Liver (tissue), 3 donors: ENCODE measurements around the gene SLC22A12.

Experiments used
- ATF3 ChIP-seq: IDR thresholded peaks from 2 replicates; pipeline ENCODE4 v1.6.1; 2016; ENCODE audit warnings: antibody characterized with exemption
- CTCF ChIP-seq: fragments of 150-350 bp; IDR thresholded peaks from 2 replicates; pipeline ENCODE4 v1.5.1; 2017; ENCODE audit warnings: improper control_type of control experiment, low read depth, low read length; ENCODE audit not compliant: missing input control
- FOXA1 ChIP-seq: IDR thresholded peaks from 2 replicates; pipeline ENCODE4 v1.6.1; 2016; ENCODE audit warnings: antibody characterized with exemption
- MAX ChIP-seq: IDR thresholded peaks from 2 replicates; pipeline ENCODE4 v1.6.1; 2016; ENCODE audit warnings: antibody characterized with exemption
- SP1 ChIP-seq: IDR thresholded peaks from 2 replicates; pipeline ENCODE4 v1.6.1; 2018; ENCODE audit warnings: antibody characterized with exemption, mild to moderate bottlenecking
- YY1 ChIP-seq: IDR thresholded peaks from 2 replicates; pipeline ENCODE4 v1.6.1; 2016; ENCODE audit warnings: antibody characterized with exemption, mild to moderate bottlenecking
- ZBTB33 ChIP-seq: IDR thresholded peaks from 2 replicates; pipeline ENCODE4 v1.6.1; 2016; ENCODE audit warnings: antibody characterized with exemption
- donor health status: healthy.
- donor health status: healthy.

- no peak for TF ChIP-seq CTCF
- no peak for TF ChIP-seq ATF3
- no peak for TF ChIP-seq MAX
- TF ChIP-seq FOXA1 = no peak
- TF ChIP-seq YY1 = no peak
- TF ChIP-seq ZBTB33 = no peak
- TF ChIP-seq SP1 = no peak
Observed at GRCh38 chr11:64637334-64638017, 46.5 kb downstream of the SLC22A12 start.
